Fibroblast of lung (primary cell): ENCODE data around the gene TGM4. TPM values are rescaled to one million over a fixed set of nuclear protein-coding genes. Genes with fewer than 3 reads are reported as not detected.

Experiments
- DNase-seq, 2 donors: peaks; one replicate each; pipeline versions ENCODE4 v3.0.0 to v3.0.0-alpha.2; 2010; ENCODE audit warnings: low read depth in 2 of 2
- H2AFZ ChIP-seq: 2 replicates; pipeline ENCODE4 v1.5.1; 2012; ENCODE audit warnings: low read length, control low read depth, inconsistent platforms
- H3K27ac ChIP-seq: 2 replicates; pipeline ENCODE4 v1.5.1; 2011; ENCODE audit warnings: low read length, control low read depth; ENCODE audit not compliant: insufficient read depth
- H3K27me3 ChIP-seq: 2 replicates; pipeline ENCODE4 v1.5.1; 2011; ENCODE audit warnings: mild to moderate bottlenecking, low read length; ENCODE audit not compliant: control insufficient read depth, insufficient read depth
- H3K36me3 ChIP-seq: 2 replicates; pipeline ENCODE4 v1.5.1; 2011; ENCODE audit warnings: low read length; ENCODE audit not compliant: control insufficient read depth, insufficient read depth
- H3K4me1 ChIP-seq: 2 replicates; pipeline ENCODE4 v1.5.1; 2011; ENCODE audit warnings: low read length; ENCODE audit not compliant: control insufficient read depth, insufficient read depth; ENCODE audit errors: extremely low read depth
- H3K4me2 ChIP-seq: 2 replicates; pipeline ENCODE4 v1.5.1; 2011; ENCODE audit warnings: low read length, control low read depth; ENCODE audit not compliant: insufficient read depth; ENCODE audit errors: extremely low read depth
- H3K4me3 ChIP-seq, 4 experiments: fragments of 200-600 bp in 1 of 4; sonication (generic) in 1 of 4; replicated peaks in 1 of 4; 2 replicates each; pipeline ENCODE4 v1.5.1; 2011 to 2016; ENCODE audit warnings: low read length in 4 of 4, low read depth in 3 of 4, mild to moderate bottlenecking in 3 of 4, control low read depth in 2 of 4, inconsistent platforms in 1 of 4, mixed read lengths in 1 of 4; ENCODE audit not compliant: insufficient read depth in 1 of 4; ENCODE audit errors: control extremely low read depth in 1 of 4
- H3K79me2 ChIP-seq: 2 replicates; pipeline ENCODE4 v1.5.1; 2012; ENCODE audit warnings: mild to moderate bottlenecking, low read length, inconsistent platforms; ENCODE audit not compliant: control insufficient read depth, insufficient read depth
- H3K9ac ChIP-seq: 2 replicates; pipeline ENCODE4 v1.5.1; 2011; ENCODE audit warnings: mild to moderate bottlenecking, low read length, control low read depth; ENCODE audit not compliant: insufficient read depth
- H3K9me3 ChIP-seq: 2 replicates; pipeline ENCODE4 v1.5.1; 2012; ENCODE audit warnings: low read depth, low read length; ENCODE audit not compliant: control insufficient read depth, insufficient read depth
- H4K20me1 ChIP-seq: 2 replicates; pipeline ENCODE4 v1.5.1; 2011; ENCODE audit warnings: low read length; ENCODE audit not compliant: control insufficient read depth, insufficient read depth; ENCODE audit errors: extremely low read depth
- EZH2 ChIP-seq: IDR thresholded peaks from 2 replicates; pipeline ENCODE4 v1.5.1; 2012; ENCODE audit warnings: low read length, control low read depth, mild to moderate bottlenecking; ENCODE audit errors: missing control alignments
- polyA plus RNA-seq, 2 donors: library from polyadenylated mRNA; depleted of rRNA in 1 of 2; stranded (reverse) in 1 of 2; unstranded in 1 of 2; fragments of >200 nt; gene quantifications; 2 replicates each; pipeline ENCODE4 v1.2.1, GENCODE V29; 2011 to 2012; ENCODE audit warnings: missing spikeins in 1 of 2
- total RNA-seq: library from RNA; depleted of rRNA; stranded (reverse); fragments of >200 nt; gene quantifications from 2 replicates; pipeline ENCODE4 v1.2.1, GENCODE V29; 2014
- TF ChIP-seq, protein P1 (sequence below), 2 donors: IDR thresholded peaks in 1 of 2; conservative IDR thresholded peaks in 1 of 2; 1 replicate in 1 of 2; 2 replicates in 1 of 2; pipeline ENCODE4 v1.5.1; 2011 to 2012; ENCODE audit warnings: low read length in 2 of 2, control low read depth in 1 of 2, inconsistent platforms in 1 of 2, low read depth in 1 of 2, mild to moderate bottlenecking in 1 of 2

The TGM4 gene
- total and polyA plus RNA-seq, 2 donors (not counting 1 experiment from before 2014, with no cell fraction given) = not detected

GRCh38 chr3:44927371-44927770 lies 53.0 kb downstream of the TGM4 start:
- H2AFZ ChIP-seq = no peak overlapping the region
- H3K4me1 ChIP-seq = no peaks in the 10 kb centered on the region
- H3K9me3 ChIP-seq = no peaks in the 10 kb centered on the region

GRCh38 chr3:44929782-44930181 lies 55.4 kb downstream of the TGM4 start:
- H3K27me3 ChIP-seq = no peaks in the 10 kb centered on the region
- no peak overlapping the region for H3K9ac ChIP-seq
- H3K36me3 ChIP-seq = peaks cover 18% of the 10 kb centered on the region
- no peaks in the 10 kb centered on the region for H3K4me1 ChIP-seq
- H2AFZ ChIP-seq = no peak overlapping the region
- no peaks in the 10 kb centered on the region for H3K9me3 ChIP-seq
- no peak overlapping the region for H3K4me2 ChIP-seq
- no peak for DNase-seq
- no peaks in the 10 kb centered on the region for H3K79me2 ChIP-seq
- TF ChIP-seq, protein P1, sequence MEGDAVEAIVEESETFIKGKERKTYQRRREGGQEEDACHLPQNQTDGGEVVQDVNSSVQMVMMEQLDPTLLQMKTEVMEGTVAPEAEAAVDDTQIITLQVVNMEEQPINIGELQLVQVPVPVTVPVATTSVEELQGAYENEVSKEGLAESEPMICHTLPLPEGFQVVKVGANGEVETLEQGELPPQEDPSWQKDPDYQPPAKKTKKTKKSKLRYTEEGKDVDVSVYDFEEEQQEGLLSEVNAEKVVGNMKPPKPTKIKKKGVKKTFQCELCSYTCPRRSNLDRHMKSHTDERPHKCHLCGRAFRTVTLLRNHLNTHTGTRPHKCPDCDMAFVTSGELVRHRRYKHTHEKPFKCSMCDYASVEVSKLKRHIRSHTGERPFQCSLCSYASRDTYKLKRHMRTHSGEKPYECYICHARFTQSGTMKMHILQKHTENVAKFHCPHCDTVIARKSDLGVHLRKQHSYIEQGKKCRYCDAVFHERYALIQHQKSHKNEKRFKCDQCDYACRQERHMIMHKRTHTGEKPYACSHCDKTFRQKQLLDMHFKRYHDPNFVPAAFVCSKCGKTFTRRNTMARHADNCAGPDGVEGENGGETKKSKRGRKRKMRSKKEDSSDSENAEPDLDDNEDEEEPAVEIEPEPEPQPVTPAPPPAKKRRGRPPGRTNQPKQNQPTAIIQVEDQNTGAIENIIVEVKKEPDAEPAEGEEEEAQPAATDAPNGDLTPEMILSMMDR (conservative IDR thresholded peaks at IDR 0.05 in 1 of 2, IDR thresholded peaks at IDR 0.05 in 1 of 2; ENCODE audit: low read depth in 1 of 2, low read length in 2 of 2) = no peak
- no peak for TF ChIP-seq EZH2
- no peaks in the 10 kb centered on the region for H4K20me1 ChIP-seq
- H3K27ac ChIP-seq = no peak overlapping the region
- no peak overlapping the region for H3K4me3 ChIP-seq

More at GRCh38 chr3:44927371-44927770, 53.0 kb downstream of the TGM4 start:
- Histone ChIP-seq H3K4me3 (no peak overlapping the region), H3K79me2 (no peaks in the 10 kb centered on the region), H3K27ac (no peak overlapping the region), H3K36me3 (peaks cover 16% of the 10 kb centered on the region), H3K9ac (no peak overlapping the region), H3K27me3 (no peaks in the 10 kb centered on the region), H4K20me1 (no peaks in the 10 kb centered on the region), H3K4me2 (no peak overlapping the region)
- no peak for DNase-seq
- no peak for TF ChIP-seq EZH2
- TF ChIP-seq, protein P1 (conservative IDR thresholded peaks at IDR 0.05 in 1 of 2, IDR thresholded peaks at IDR 0.05 in 1 of 2; ENCODE audit: low read depth in 1 of 2, low read length in 2 of 2) = no peak

GRCh38 chr3:44930911-44931310 lies 56.5 kb downstream of the TGM4 start:
- Histone ChIP-seq H3K9me3 (no peaks in the 10 kb centered on the region), H4K20me1 (no peaks in the 10 kb centered on the region), H3K27me3 (no peaks in the 10 kb centered on the region), H3K9ac (no peak overlapping the region), H3K4me2 (no peak overlapping the region), H3K4me1 (no peaks in the 10 kb centered on the region), H2AFZ (no peak overlapping the region), H3K36me3 (peaks cover 18% of the 10 kb centered on the region), H3K27ac (no peak overlapping the region), H3K4me3 (no peak overlapping the region), H3K79me2 (no peaks in the 10 kb centered on the region)
- no peak for DNase-seq
- TF ChIP-seq EZH2 = no peak
- TF ChIP-seq, protein P1 (conservative IDR thresholded peaks at IDR 0.05 in 1 of 2, IDR thresholded peaks at IDR 0.05 in 1 of 2; ENCODE audit: low read depth in 1 of 2, low read length in 2 of 2) = no peak
